SK-N-MC (cell line): ENCODE measurements around the gene POU4F2.
"Not testable (repeated sequence)": the region's sequence is repeated elsewhere in the genome, so short reads cannot be mapped to it uniquely, and the experiment has no call there.

Experiments used
- DNase-seq: peaks from one replicate; pipeline ENCODE4 v3.0.0-alpha.2; 2011; ENCODE audit warnings: low read depth, low spot score
- H3K27ac ChIP-seq: fragments of 200-600 bp; sonication (generic); 2 replicates; pipeline ENCODE4 v1.5.1; 2016; ENCODE audit warnings: mixed run types
- H3K36me3 ChIP-seq: fragments of 200-600 bp; sonication (generic); 2 replicates; pipeline ENCODE4 v1.6.1; 2017; ENCODE audit warnings: antibody characterized with exemption, low read length, mixed read lengths; ENCODE audit not compliant: insufficient read depth
- H3K4me3 ChIP-seq: fragments of 200-600 bp; sonication (generic); 2 replicates; pipeline ENCODE4 v1.5.1; 2016
- H3K9ac ChIP-seq: fragments of 200-600 bp; sonication (generic); 2 replicates; pipeline ENCODE4 v1.8.0; 2017; ENCODE audit warnings: mixed run types, mixed read lengths; ENCODE audit not compliant: insufficient read length
- H3K9me3 ChIP-seq: fragments of 200-600 bp; sonication (generic); 2 replicates; pipeline ENCODE4 v1.6.1; 2017; ENCODE audit warnings: low read depth, mild to moderate bottlenecking, antibody characterized with exemption, low read length, moderate library complexity, mixed read lengths
- EZH2 ChIP-seq: fragments of 200-600 bp; sonication (generic); IDR thresholded peaks from one replicate; pipeline ENCODE4 v1.6.1; 2017; ENCODE audit warnings: antibody characterized with exemption
- FOXP2 ChIP-seq: optimal IDR thresholded peaks from 2 replicates; pipeline ENCODE3; 2011; ENCODE audit warnings: mild to moderate bottlenecking, moderate library complexity; ENCODE audit not compliant: insufficient read depth; ENCODE audit errors: extremely low read length, control extremely low read depth
- POLR2AphosphoS5 ChIP-seq: IDR thresholded peaks from 2 replicates; pipeline ENCODE4 v1.6.1; 2012; ENCODE audit warnings: mild to moderate bottlenecking, low read depth, low read length, borderline replicate concordance

Gene POU4F2

GRCh38 chr4:146648461-146648783 is 9.7 kb downstream of the POU4F2 start:
- no peak overlapping the region for H3K27ac ChIP-seq
- no peak overlapping the region for H3K4me3 ChIP-seq
- TF ChIP-seq POLR2AphosphoS5, result no peak
- no peak for TF ChIP-seq EZH2
- no peak for TF ChIP-seq FOXP2
- no peak overlapping the region for H3K9ac ChIP-seq
- DNase-seq, result no peak
- H3K9me3 ChIP-seq, result no peaks in the 10 kb centered on the region
- no peaks in the 10 kb centered on the region for H3K36me3 ChIP-seq

GRCh38 chr4:146649232-146649631 is 10.5 kb downstream of the POU4F2 start:
- Histone ChIP-seq H3K9ac (no peak overlapping the region), H3K36me3 (no peaks in the 10 kb centered on the region), H3K27ac (no peak overlapping the region), H3K4me3 (no peak overlapping the region), H3K9me3 (no peaks in the 10 kb centered on the region)
- TF ChIP-seq EZH2 (no peak), POLR2AphosphoS5 (no peak)
- DNase-seq, result no peak

- Histone ChIP-seq H3K4me3 (no peak overlapping the region), H3K36me3 (no peaks in the 10 kb centered on the region), H3K9me3 (no peaks in the 10 kb centered on the region), H3K9ac (no peak overlapping the region), H3K27ac (no peak overlapping the region)
- no peak for DNase-seq
- TF ChIP-seq FOXP2, result no peak
- no peak for TF ChIP-seq EZH2
- TF ChIP-seq POLR2AphosphoS5, result no peak
These were observed 11.3 kb downstream of the POU4F2 start for GRCh38 chr4:146650034-146650433.

- TF ChIP-seq POLR2AphosphoS5 (peak; percentile 33; the same call in 1 of the 2 replicates), FOXP2 (no peak)
- H3K36me3 ChIP-seq, result no peaks in the 10 kb centered on the region
- DNase-seq, result no peak
- H3K27ac ChIP-seq, result no peak overlapping the region
- peak overlapping the region; percentile 72 for H3K4me3 ChIP-seq
- H3K9ac ChIP-seq, result no peak overlapping the region
- no peaks in the 10 kb centered on the region for H3K9me3 ChIP-seq
These were observed 16.2 kb downstream of the POU4F2 start for GRCh38 chr4:146654687-146655520.

GRCh38 chr4:146655521-146655856 is 16.8 kb downstream of the POU4F2 start:
- DNase-seq, result no peak
- H3K36me3 ChIP-seq, result no peaks in the 10 kb centered on the region
- H3K9me3 ChIP-seq, result no peaks in the 10 kb centered on the region
- H3K4me3 ChIP-seq, result peak overlapping the region; percentile 72; the same call in 1 of the 2 replicates
- no peak overlapping the region for H3K27ac ChIP-seq
- no peak overlapping the region for H3K9ac ChIP-seq
- TF ChIP-seq EZH2, result no peak
- no peak for TF ChIP-seq FOXP2
- no peak for TF ChIP-seq POLR2AphosphoS5

- Histone ChIP-seq H3K36me3 (no peaks in the 10 kb centered on the region), H3K4me3 (no peak overlapping the region), H3K27ac (no peak overlapping the region), H3K9me3 (no peaks in the 10 kb centered on the region), H3K9ac (no peak overlapping the region)
- TF ChIP-seq FOXP2, result no peak
- no peak for TF ChIP-seq EZH2
- TF ChIP-seq POLR2AphosphoS5, result no peak
- no peak for DNase-seq
These were observed 22.7 kb downstream of the POU4F2 start for GRCh38 chr4:146661367-146661766.

GRCh38 chr4:146663968-146664311 is 25.2 kb downstream of the POU4F2 start:
- H3K9me3 ChIP-seq, H3K9ac ChIP-seq, H3K27ac ChIP-seq, DNase-seq, H3K36me3 ChIP-seq, H3K4me3 ChIP-seq: not testable (repeated sequence)

GRCh38 chr4:146674829-146675570 is 36.3 kb downstream of the POU4F2 start:
- H3K27ac ChIP-seq, result no peak overlapping the region; the same call in 1 of the 2 replicates
- TF ChIP-seq FOXP2 (no peak), POLR2AphosphoS5 (no peak), EZH2 (no peak)
- no peak overlapping the region for H3K4me3 ChIP-seq
- no peak overlapping the region for H3K9ac ChIP-seq
- H3K36me3 ChIP-seq, result no peaks in the 10 kb centered on the region
- no peaks in the 10 kb centered on the region for H3K9me3 ChIP-seq
- no peak for DNase-seq
